HEK293 (cell line): ENCODE results near the gene TMEM167B.

ENCODE experiments used
- CTCF ChIA-PET: fragments of 350-600 bp; formaldehyde crosslinking; extraction: SDS; loops from one replicate; lab custom pipeline; 2021; ENCODE audit warnings: antibody characterized with exemption; lab: Yijun Ruan, JAX
- POLR2A ChIA-PET: fragments of 300-600 bp; formaldehyde crosslinking; extraction: SDS; loops from one replicate; lab custom pipeline; 2020; ENCODE audit warnings: antibody characterized with exemption, inconsistent platforms; lab: Yijun Ruan, JAX
- H3K27ac ChIP-seq: fragments of 200-500 bp; sonication (Bioruptor generic); 2 replicates; pipeline ENCODE4 v1.5.1; 2014; ENCODE audit warnings: low read depth, low read length, control low read depth, inconsistent platforms; ENCODE audit errors: extremely low read depth
- H3K36me3 ChIP-seq, 2 experiments: fragments of 200-500 bp in 1 of 2; sonication (Bioruptor generic) in 1 of 2; 1 replicate in 1 of 2; 2 replicates in 1 of 2; pipeline ENCODE4 v1.5.1; 2014 to 2017; ENCODE audit warnings: inconsistent platforms in 2 of 2, low read length in 2 of 2; ENCODE audit not compliant: control insufficient read depth in 2 of 2, insufficient read depth in 1 of 2
- H3K4me1 ChIP-seq: fragments of 200-500 bp; sonication (Bioruptor generic); 2 replicates; pipeline ENCODE4 v1.5.1; 2014; ENCODE audit warnings: mild to moderate bottlenecking, low read length, inconsistent platforms; ENCODE audit not compliant: control insufficient read depth, insufficient read depth
- H3K4me3 ChIP-seq: 2 replicates; pipeline ENCODE4 v1.5.1; 2011; ENCODE audit warnings: low read depth, mild to moderate bottlenecking, control low read depth, low read length, moderate library complexity
- H3K9me3 ChIP-seq: fragments of 200-500 bp; sonication (Bioruptor generic); 2 replicates; pipeline ENCODE4 v1.5.1; 2014; ENCODE audit warnings: low read depth, low read length, inconsistent platforms; ENCODE audit not compliant: control insufficient read depth, insufficient read depth
- HIC1 ChIP-seq: fragments of 450-650 bp; formaldehyde crosslinking; IDR thresholded peaks from 2 replicates; pipeline ENCODE4 v1.5.1; 2016; ENCODE audit warnings: missing biosample characterization, missing genetic modification characterization
- INSM2 ChIP-seq: fragments of 450-650 bp; formaldehyde crosslinking; IDR thresholded peaks from 2 replicates; pipeline ENCODE4 v1.5.1; 2016; ENCODE audit warnings: missing biosample characterization, missing genetic modification characterization
- REST ChIP-seq: fragments of 450-650 bp; formaldehyde crosslinking; IDR thresholded peaks from 2 replicates; pipeline ENCODE4 v1.5.1; 2016; ENCODE audit warnings: missing biosample characterization, missing genetic modification characterization
- ZBTB10 ChIP-seq: fragments of 450-650 bp; formaldehyde crosslinking; IDR thresholded peaks from 2 replicates; pipeline ENCODE4 v1.5.1; 2016; ENCODE audit warnings: missing biosample characterization, missing genetic modification characterization
- ZBTB20 ChIP-seq: fragments of 450-650 bp; formaldehyde crosslinking; IDR thresholded peaks from 2 replicates; pipeline ENCODE4 v1.5.1; 2016; ENCODE audit warnings: missing biosample characterization, missing genetic modification characterization
- ZBTB21 ChIP-seq: fragments of 450-650 bp; formaldehyde crosslinking; IDR thresholded peaks from 2 replicates; pipeline ENCODE4 v1.5.1; 2017; ENCODE audit warnings: missing biosample characterization, missing genetic modification characterization
- ZBTB7A ChIP-seq: fragments of 450-650 bp; formaldehyde crosslinking; IDR thresholded peaks from 2 replicates; pipeline ENCODE4 v1.5.1; 2016; ENCODE audit warnings: low read depth, missing biosample characterization, missing genetic modification characterization
- ZNF114 ChIP-seq: fragments of 450-650 bp; formaldehyde crosslinking; IDR thresholded peaks from 2 replicates; pipeline ENCODE4 v1.5.0; 2017; ENCODE audit warnings: missing biosample characterization, missing genetic modification characterization
- ZNF157 ChIP-seq: fragments of 450-650 bp; formaldehyde crosslinking; IDR thresholded peaks from 2 replicates; pipeline ENCODE4 v1.5.1; 2016; ENCODE audit warnings: missing biosample characterization, missing genetic modification characterization
- ZNF169 ChIP-seq: fragments of 450-650 bp; formaldehyde crosslinking; IDR thresholded peaks from 2 replicates; pipeline ENCODE4 v1.5.1; 2016; ENCODE audit warnings: missing biosample characterization, missing genetic modification characterization
- ZNF324 ChIP-seq: fragments of 450-650 bp; formaldehyde crosslinking; IDR thresholded peaks from 2 replicates; pipeline ENCODE4 v1.5.1; 2016; ENCODE audit warnings: missing biosample characterization, missing genetic modification characterization
- ZNF350 ChIP-seq: fragments of 450-650 bp; formaldehyde crosslinking; IDR thresholded peaks from 2 replicates; pipeline ENCODE4 v1.5.0; 2017; ENCODE audit warnings: missing biosample characterization, mild to moderate bottlenecking, missing genetic modification characterization
- ZNF37A ChIP-seq: fragments of 450-650 bp; IDR thresholded peaks from 2 replicates; pipeline ENCODE4 v1.5.1; 2018; ENCODE audit warnings: missing biosample characterization, missing genetic modification characterization
- ZNF416 ChIP-seq: fragments of 450-650 bp; formaldehyde crosslinking; IDR thresholded peaks from 2 replicates; pipeline ENCODE4 v1.5.1; 2016; ENCODE audit warnings: missing biosample characterization, missing genetic modification characterization
- ZNF561 ChIP-seq: fragments of 450-650 bp; IDR thresholded peaks from 2 replicates; pipeline ENCODE4 v1.5.1; 2018; ENCODE audit warnings: missing biosample characterization, missing genetic modification characterization, borderline replicate concordance
- ZNF654 ChIP-seq: fragments of 450-650 bp; formaldehyde crosslinking; IDR thresholded peaks from 2 replicates; pipeline ENCODE4 v1.5.1; 2016; ENCODE audit warnings: low read depth, missing biosample characterization, missing genetic modification characterization
- ZSCAN5A ChIP-seq: fragments of 450-650 bp; formaldehyde crosslinking; IDR thresholded peaks from 2 replicates; pipeline ENCODE4 v1.5.1; 2016; ENCODE audit warnings: missing biosample characterization, missing genetic modification characterization

TMEM167B gene

GRCh38 chr1:109137958-109138357 is 47.4 kb downstream of the TMEM167B start:
- Histone ChIP-seq H3K9me3 (no peaks in the 10 kb centered on the region), H3K36me3 (no peaks in the 10 kb centered on the region), H3K4me3 (no peak overlapping the region), H3K27ac (no peak overlapping the region), H3K4me1 (no peaks in the 10 kb centered on the region)
- POLR2A ChIA-PET: interaction anchor here (0.5 to 1.2 kb wide), 3 partner anchors 38 to 80 kb away, joined by 3 to 5 read pairs (median 3); no protein-coding TSS in a partner anchor
- CTCF ChIA-PET: no interaction called here
- TF ChIP-seq ZBTB10 (tag by site-specific recombination): no peak
- no peak for TF ChIP-seq ZNF350
- no peak for TF ChIP-seq ZBTB20 (tag by site-specific recombination)
- no peak for TF ChIP-seq INSM2 (tag by site-specific recombination)
- no peak for TF ChIP-seq ZNF654 (tag by site-specific recombination)
- no peak for TF ChIP-seq ZBTB21 (tag by site-specific recombination)
- no peak for TF ChIP-seq REST (tag by site-specific recombination)
- TF ChIP-seq ZBTB7A (tag by site-specific recombination): no peak
- TF ChIP-seq ZSCAN5A (tag by site-specific recombination): no peak

GRCh38 chr1:109138358-109138757 is 47.8 kb downstream of the TMEM167B start:
- TF ChIP-seq ZNF324: no peak
- TF ChIP-seq ZNF114 (tag by site-specific recombination): no peak
- TF ChIP-seq HIC1 (tag by site-specific recombination): no peak
- TF ChIP-seq ZNF561 (tag by site-specific recombination): no peak
- no peak for TF ChIP-seq ZNF654 (tag by site-specific recombination)
- no peak for TF ChIP-seq ZBTB21 (tag by site-specific recombination)
- TF ChIP-seq ZNF416: no peak
- TF ChIP-seq ZNF157 (tag by site-specific recombination): no peak
- TF ChIP-seq ZNF37A (tag by site-specific recombination): no peak
- no peak for TF ChIP-seq ZNF169 (tag by site-specific recombination)
- Histone ChIP-seq H3K4me3 (no peak overlapping the region), H3K9me3 (no peaks in the 10 kb centered on the region), H3K27ac (no peak overlapping the region), H3K4me1 (no peaks in the 10 kb centered on the region), H3K36me3 (no peaks in the 10 kb centered on the region)
- CTCF ChIA-PET: no interaction called here
- POLR2A ChIA-PET: interaction anchor here (0.5 to 0.6 kb wide), 2 partner anchors 39 to 80 kb away, joined by 3 to 5 read pairs; no protein-coding TSS in a partner anchor
